Measurements from ENCODE around the gene L3MBTL2.

L3MBTL2 gene

GRCh38 chr22:41240377-41241132 is 35.4 kb downstream of the L3MBTL2 start, which contains the start of gene CHADL:
CHADL (minus strand) TSS chr22:41240931; CDS start chr22:41240881, 50 bp downstream.
- no peak for DNase-seq (ENCODE audit: low spot score in 2 of 2)
- peaks cover 5% of the 10 kb centered on the region for H3K36me3 ChIP-seq (replicated peaks)
- H3K9me3 ChIP-seq = no peaks in the 10 kb centered on the region
- H3K4me3 ChIP-seq = no peak within 1 kb of the TSS
- no peaks in the 10 kb centered on the region for H3K27me3 ChIP-seq (ENCODE audit: low read depth)
- in situ Hi-C loops (cut with MboI; ENCODE audit: low sequenced_read_pairs) = no loop called here
- peaks cover 3% of the 10 kb centered on the region for H3K4me1 ChIP-seq

GRCh38 chr22:41241133-41241676 is 36.1 kb downstream of the L3MBTL2 start:
- no peaks in the 10 kb centered on the region for H3K27me3 ChIP-seq (ENCODE audit: low read depth)
- H3K9me3 ChIP-seq = no peaks in the 10 kb centered on the region
- H3K4me3 ChIP-seq = no peak overlapping the region
- in situ Hi-C loops (cut with MboI; ENCODE audit: low sequenced_read_pairs) = no loop called here
- no peaks in the 10 kb centered on the region; the same call in 1 of the 2 replicates for H3K4me1 ChIP-seq
- DNase-seq (ENCODE audit: low spot score in 2 of 2) = no peak
- peaks cover 12% of the 10 kb centered on the region for H3K36me3 ChIP-seq (replicated peaks)

- no peaks in the 10 kb centered on the region; the same call in 1 of the 2 replicates for H3K4me1 ChIP-seq
- in situ Hi-C loops (cut with MboI; ENCODE audit: low sequenced_read_pairs) = no loop called here
- no peaks in the 10 kb centered on the region for H3K9me3 ChIP-seq
- peaks cover 24% of the 10 kb centered on the region for H3K36me3 ChIP-seq (replicated peaks)
- H3K4me3 ChIP-seq = no peak overlapping the region
- no peak for DNase-seq (ENCODE audit: low spot score in 2 of 2)
- H3K27me3 ChIP-seq (ENCODE audit: low read depth) = no peaks in the 10 kb centered on the region
Observed at GRCh38 chr22:41242396-41243117, 37.4 kb downstream of the L3MBTL2 start.

DNA sequence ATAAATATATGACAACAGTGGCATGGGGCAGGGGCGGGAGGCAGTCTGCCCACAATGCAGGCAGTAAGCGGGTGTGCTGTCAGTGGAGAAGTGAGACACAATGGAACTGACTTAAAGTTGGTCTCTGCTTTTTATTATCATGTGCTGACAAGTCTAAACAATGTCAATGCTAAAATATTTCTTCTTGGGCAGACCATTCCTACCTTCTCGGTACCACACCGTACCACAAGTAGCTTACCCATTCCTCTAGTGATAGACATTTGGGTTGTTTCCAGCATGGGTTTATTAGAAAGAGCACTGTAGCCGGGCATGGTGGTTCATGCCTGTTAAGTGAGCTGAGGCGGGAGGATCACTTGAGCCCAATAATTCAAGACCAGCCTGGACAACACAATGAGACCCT is 38.2 kb downstream of the L3MBTL2 start:
- in situ Hi-C loops (cut with MboI; ENCODE audit: low sequenced_read_pairs) = no loop called here
- Histone ChIP-seq H3K9me3 (no peaks in the 10 kb centered on the region), H3K4me1 (no peaks in the 10 kb centered on the region), H3K27me3 (ENCODE audit: low read depth) (no peaks in the 10 kb centered on the region), H3K4me3 (no peak overlapping the region), H3K36me3 (replicated peaks) (peaks cover 31% of the 10 kb centered on the region)
- DNase-seq (ENCODE audit: low spot score in 2 of 2) = no peak

- Histone ChIP-seq H3K36me3 (replicated peaks) (peaks cover 57% of the 10 kb centered on the region), H3K27me3 (ENCODE audit: low read depth) (no peaks in the 10 kb centered on the region), H3K4me3 (no peak overlapping the region), H3K4me1 (no peaks in the 10 kb centered on the region), H3K9me3 (no peaks in the 10 kb centered on the region)
- in situ Hi-C loops (cut with MboI; ENCODE audit: low sequenced_read_pairs) = no loop called here
- no peak for DNase-seq (ENCODE audit: low spot score in 2 of 2)
Observed at GRCh38 chr22:41245917-41246499, 40.9 kb downstream of the L3MBTL2 start.

DNA sequence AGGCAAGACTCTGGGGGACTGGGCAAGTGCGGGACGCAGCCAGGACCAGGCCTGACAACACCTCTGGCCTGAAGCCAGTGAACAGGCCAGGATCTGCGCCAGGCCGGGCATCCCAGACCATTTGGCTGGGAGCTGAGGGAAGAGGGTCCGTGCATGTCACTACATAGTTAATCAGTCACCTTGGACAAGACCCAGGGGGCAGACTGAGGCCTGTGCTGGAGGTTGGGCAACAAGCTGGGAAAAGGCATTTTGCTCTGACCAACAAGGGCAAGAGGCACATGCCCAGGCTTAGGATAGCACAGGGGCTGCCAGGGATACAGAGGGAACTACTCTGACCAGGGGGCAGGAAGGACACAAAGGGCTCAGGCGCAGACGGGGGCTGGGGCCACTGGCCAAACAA is 42.6 kb downstream of the L3MBTL2 start:
- no peaks in the 10 kb centered on the region for H3K4me1 ChIP-seq
- in situ Hi-C loops (cut with MboI; ENCODE audit: low sequenced_read_pairs) = no loop called here
- H3K4me3 ChIP-seq = no peak overlapping the region
- no peak for DNase-seq (ENCODE audit: low spot score in 2 of 2)
- H3K36me3 ChIP-seq (replicated peaks) = peaks cover 74% of the 10 kb centered on the region
- H3K9me3 ChIP-seq = no peaks in the 10 kb centered on the region
- H3K27me3 ChIP-seq (ENCODE audit: low read depth) = no peaks in the 10 kb centered on the region

GRCh38 chr22:41248314-41248713 is 43.2 kb downstream of the L3MBTL2 start:
- no peaks in the 10 kb centered on the region for H3K4me1 ChIP-seq
- no peak overlapping the region for H3K4me3 ChIP-seq
- peaks cover 80% of the 10 kb centered on the region for H3K36me3 ChIP-seq (replicated peaks)
- H3K27me3 ChIP-seq (ENCODE audit: low read depth) = no peaks in the 10 kb centered on the region
- no peaks in the 10 kb centered on the region for H3K9me3 ChIP-seq
- in situ Hi-C loops (cut with MboI; ENCODE audit: low sequenced_read_pairs) = no loop called here
- no peak for DNase-seq (ENCODE audit: low spot score in 2 of 2)

DNA sequence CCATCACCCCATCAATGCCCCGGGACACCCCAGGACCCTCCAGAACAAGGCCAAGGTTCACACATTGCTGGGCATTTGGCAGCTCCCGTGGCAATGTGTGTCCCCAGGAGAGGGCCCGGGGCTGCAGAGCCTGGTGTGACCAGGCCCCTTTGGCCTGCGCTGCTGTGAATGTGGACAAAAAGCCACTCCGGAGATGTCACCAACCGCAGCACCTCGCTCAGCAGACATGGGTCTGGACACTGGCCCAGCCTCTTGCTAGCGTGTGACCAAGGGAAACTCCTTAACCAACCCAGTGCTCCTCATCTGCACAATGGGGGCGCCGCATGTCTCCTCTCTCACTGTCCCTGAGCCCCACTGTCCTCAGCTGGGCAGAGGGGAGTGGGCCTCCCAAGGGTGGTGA is 43.6 kb downstream of the L3MBTL2 start:
- Histone ChIP-seq H3K36me3 (replicated peaks) (peaks cover 85% of the 10 kb centered on the region), H3K9me3 (no peaks in the 10 kb centered on the region), H3K4me1 (no peaks in the 10 kb centered on the region), H3K4me3 (no peak overlapping the region), H3K27me3 (ENCODE audit: low read depth) (no peaks in the 10 kb centered on the region)
- DNase-seq (ENCODE audit: low spot score in 2 of 2) = no peak
- in situ Hi-C loops (cut with MboI; ENCODE audit: low sequenced_read_pairs) = no loop called here

- H3K4me1 ChIP-seq = no peaks in the 10 kb centered on the region
- H3K9me3 ChIP-seq = no peaks in the 10 kb centered on the region
- no peak for DNase-seq (ENCODE audit: low spot score in 2 of 2)
- H3K27me3 ChIP-seq (ENCODE audit: low read depth) = no peaks in the 10 kb centered on the region
- in situ Hi-C loops (cut with MboI; ENCODE audit: low sequenced_read_pairs) = no loop called here
- no peak overlapping the region for H3K4me3 ChIP-seq
- peaks cover 92% of the 10 kb centered on the region for H3K36me3 ChIP-seq (replicated peaks)
Observed at GRCh38 chr22:41249442-41249841, 44.3 kb downstream of the L3MBTL2 start.

- DNase-seq (ENCODE audit: low spot score in 2 of 2) = no peak
- H3K36me3 ChIP-seq (replicated peaks) = peaks cover 95% of the 10 kb centered on the region
- H3K9me3 ChIP-seq = no peaks in the 10 kb centered on the region
- H3K4me3 ChIP-seq = no peak overlapping the region
- H3K27me3 ChIP-seq (ENCODE audit: low read depth) = no peaks in the 10 kb centered on the region
- H3K4me1 ChIP-seq = no peaks in the 10 kb centered on the region
- in situ Hi-C loops (cut with MboI; ENCODE audit: low sequenced_read_pairs) = no loop called here
Observed at GRCh38 chr22:41250127-41250526, 45.0 kb downstream of the L3MBTL2 start.

- peaks cover 95% of the 10 kb centered on the region for H3K36me3 ChIP-seq (replicated peaks)
- H3K27me3 ChIP-seq (ENCODE audit: low read depth) = no peaks in the 10 kb centered on the region
- in situ Hi-C loops (cut with MboI; ENCODE audit: low sequenced_read_pairs) = no loop called here
- H3K4me3 ChIP-seq = no peak overlapping the region
- DNase-seq (ENCODE audit: low spot score in 2 of 2) = no peak
- no peaks in the 10 kb centered on the region for H3K4me1 ChIP-seq
- H3K9me3 ChIP-seq = no peaks in the 10 kb centered on the region
Observed at GRCh38 chr22:41252365-41252764, 47.3 kb downstream of the L3MBTL2 start.

DNA sequence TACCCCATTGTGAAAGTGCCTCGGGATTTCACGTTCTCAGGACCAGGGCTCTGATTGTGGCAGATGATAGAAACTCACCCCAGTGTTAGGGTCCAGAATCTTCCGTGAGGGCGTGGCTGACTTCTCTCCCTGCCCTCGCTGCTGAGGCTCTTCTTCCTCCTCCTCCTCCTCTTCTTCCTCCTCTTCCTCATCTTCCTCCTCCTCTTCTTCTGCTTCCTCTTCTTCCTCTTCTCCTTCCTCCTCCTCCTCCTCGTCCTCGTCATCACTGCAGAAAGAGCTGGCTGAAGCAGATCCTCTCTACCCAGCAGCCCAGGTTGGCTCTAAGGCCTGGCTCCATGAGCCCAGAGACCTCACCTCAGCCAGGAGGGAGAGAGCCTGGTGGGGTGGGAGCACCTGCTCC is 49.1 kb downstream of the L3MBTL2 start:
- no peaks in the 10 kb centered on the region for H3K9me3 ChIP-seq
- no peaks in the 10 kb centered on the region for H3K27me3 ChIP-seq (ENCODE audit: low read depth)
- peaks cover 96% of the 10 kb centered on the region for H3K36me3 ChIP-seq (replicated peaks)
- no peaks in the 10 kb centered on the region for H3K4me1 ChIP-seq
- H3K4me3 ChIP-seq = no peak overlapping the region
- in situ Hi-C loops (cut with MboI; ENCODE audit: low sequenced_read_pairs) = no loop called here
- DNase-seq (ENCODE audit: low spot score in 2 of 2) = no peak

DNA sequence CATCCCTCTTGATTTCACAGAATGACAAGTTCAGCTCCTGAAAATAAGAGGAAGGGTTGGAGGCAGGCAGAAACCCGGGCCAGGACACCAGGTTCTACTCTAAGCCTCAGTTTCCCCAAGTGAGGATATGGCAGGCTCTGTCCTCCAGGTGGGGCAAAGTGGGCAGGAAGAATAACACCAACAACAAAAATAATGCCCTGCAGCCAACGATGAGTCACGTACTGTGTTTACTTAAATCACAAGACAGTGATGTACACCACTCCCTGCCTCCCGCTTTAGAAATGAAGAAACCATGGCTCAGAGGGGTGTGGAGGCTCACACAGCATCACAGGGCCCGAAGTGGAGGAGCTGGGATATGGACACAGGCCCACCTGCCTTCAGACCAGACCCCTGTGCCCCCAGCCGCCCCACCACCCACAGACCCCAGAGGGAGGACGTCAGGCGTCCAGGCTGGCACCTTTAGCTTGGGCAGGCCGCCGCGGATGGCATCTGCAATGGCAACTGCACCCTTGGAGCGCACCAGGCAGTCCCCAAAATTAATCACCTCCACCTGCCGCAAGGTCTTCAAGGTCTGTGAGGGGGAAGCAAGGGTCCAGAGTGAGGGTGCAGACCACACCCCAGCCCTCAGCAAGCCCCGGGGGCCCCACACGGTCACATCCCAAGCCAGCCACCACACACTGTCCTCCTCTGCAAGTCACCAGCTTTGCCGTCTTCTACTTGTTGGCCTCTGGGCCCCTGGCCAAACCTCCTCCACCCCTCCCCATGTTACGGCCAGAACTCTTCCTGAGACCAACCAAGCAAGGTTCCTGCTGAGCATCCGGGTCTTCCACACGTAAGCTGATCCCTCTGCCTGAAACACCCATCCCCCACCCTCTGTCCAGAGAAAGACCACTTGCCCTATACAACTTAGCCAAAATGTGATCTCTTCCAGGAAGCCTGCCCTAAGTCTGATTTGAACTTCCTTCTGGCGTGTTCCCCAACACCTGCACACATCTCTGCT is 51.4 kb downstream of the L3MBTL2 start:
- no peaks in the 10 kb centered on the region for H3K27me3 ChIP-seq (ENCODE audit: low read depth)
- peaks cover 96% of the 10 kb centered on the region for H3K36me3 ChIP-seq (replicated peaks)
- H3K9me3 ChIP-seq = no peaks in the 10 kb centered on the region
- in situ Hi-C loops (cut with MboI; ENCODE audit: low sequenced_read_pairs) = no loop called here
- DNase-seq (ENCODE audit: low spot score in 2 of 2) = no peak
- H3K4me1 ChIP-seq = no peaks in the 10 kb centered on the region
- no peak overlapping the region for H3K4me3 ChIP-seq

Measured in HAP-1 (cell line).